K562 (cell line): ENCODE data around the gene FAM32A. TPM values are rescaled to one million over a fixed set of nuclear protein-coding genes. Genes with fewer than 3 reads are reported as not detected.

Source experiments
- CREB5 ChIP-seq: fragments of 250-450 bp; sonication (Bioruptor Pico); IDR thresholded peaks from 2 replicates; pipeline ENCODE4 v1.5.0; 2020; ENCODE audit warnings: mild to moderate bottlenecking
- CREM ChIP-seq: IDR thresholded peaks from 2 replicates; pipeline ENCODE4 v1.6.1; 2014; ENCODE audit warnings: antibody characterized with exemption, low read depth
- CTBP1 ChIP-seq: fragments of 450-650 bp; IDR thresholded peaks from 2 replicates; pipeline ENCODE4 v1.6.1; 2016; ENCODE audit warnings: borderline replicate concordance
- E2F6 ChIP-seq, 2 experiments: IDR thresholded peaks; 2 replicates each; pipeline ENCODE4 v1.6.1; 2011; ENCODE audit warnings: borderline replicate concordance in 1 of 2, control low read depth in 1 of 2, low read depth in 1 of 2, low read length in 1 of 2, mild to moderate bottlenecking in 1 of 2, mixed read lengths in 1 of 2, moderate library complexity in 1 of 2; ENCODE audit not compliant: insufficient read depth in 1 of 2, insufficient read length in 1 of 2, poor library complexity in 1 of 2, severe bottlenecking in 1 of 2; ENCODE audit errors: extremely low read depth in 1 of 2
- NR2C2 ChIP-seq, 2 experiments: fragments of 200-800 bp in 1 of 2; sonication (Bioruptor generic) in 1 of 2; sonication (generic) in 1 of 2; formaldehyde crosslinking in 1 of 2; IDR thresholded peaks; 2 replicates each; pipeline versions ENCODE4 v1.6.1 to v1.8.0; 2016 to 2022; ENCODE audit warnings: mild to moderate bottlenecking in 1 of 2, missing compliant biosample characterization in 1 of 2, missing genetic modification characterization in 1 of 2, missing genetic modification reagents in 1 of 2
- RBFOX2 ChIP-seq: fragments of 200-400 bp; formaldehyde crosslinking; IDR thresholded peaks from 2 replicates; pipeline ENCODE4 v1.6.1; 2017; ENCODE audit warnings: low read depth, mild to moderate bottlenecking, low read length, moderate library complexity
- RBM15 ChIP-seq: fragments of 200-400 bp; formaldehyde crosslinking; IDR thresholded peaks from 2 replicates; pipeline ENCODE4 v1.6.1; 2018; ENCODE audit warnings: mild to moderate bottlenecking, low read length, moderate library complexity; ENCODE audit not compliant: insufficient read depth
- REST ChIP-seq, 2 experiments: fragments of 450-650 bp; formaldehyde crosslinking in 1 of 2; IDR thresholded peaks; 2 replicates each; pipeline versions ENCODE4 v1.4.0 to v1.6.1; 2014 to 2020; ENCODE audit warnings: mild to moderate bottlenecking in 2 of 2, borderline replicate concordance in 1 of 2, low read depth in 1 of 2
- TEAD1 ChIP-seq, 2 experiments: fragments of 450-650 bp in 1 of 2; sonication (generic) in 1 of 2; formaldehyde crosslinking; IDR thresholded peaks; 2 replicates each; pipeline versions ENCODE4 v1.4.0 to v1.8.0; 2020 to 2022; ENCODE audit warnings: mild to moderate bottlenecking in 2 of 2, missing genetic modification reagents in 1 of 2
- polyA plus RNA-seq, 8 experiments: library from polyadenylated mRNA; depleted of rRNA in 4 of 8; stranded (reverse) in 5 of 8; unstranded in 3 of 8; fragments of >200 nt; fragmentation: Nextera tagmentation in 2 of 8; fragmentation: Illumina TruSeq in 1 of 8; extraction: Ambion mirVana in 2 of 8; extraction: Trizol in 1 of 8; gene quantifications; 2 replicates each; pipeline versions ENCODE4 v1.2.1 to v1.2.3, GENCODE V29; 2011 to 2014; ENCODE audit warnings: inconsistent platforms in 1 of 8, missing spikeins in 1 of 8
- total RNA-seq, 7 experiments: library from RNA; depleted of rRNA in 6 of 7; stranded (reverse); fragments of >200 nt in 6 of 7; fragmentation: Illumina TruSeq in 2 of 7; extraction: Trizol in 2 of 7; gene quantifications; 2 replicates each; pipeline versions ENCODE4 v1.2.1 to v1.2.3, GENCODE V29; 2011 to 2021; ENCODE audit warnings: low replicate concordance in 1 of 7

Gene FAM32A
- total and polyA plus RNA-seq, 9 of the 15 experiments (the other 6 are each of a cell fraction or from before 2014, with no cell fraction given) = 30.7 to 96.7 (median 73.7) TPM

- TF ChIP-seq CREB5 (CRISPR knock-in tag) (no peak), RBM15 (no peak), CTBP1 (peak; percentile 23; the same call in 1 of the 2 replicates), E2F6 (IDR thresholded peaks at IDR 0.05; ENCODE audit: borderline replicate concordance in 1 of 2, extremely low read depth in 1 of 2, insufficient read depth in 1 of 2, insufficient read length in 1 of 2, low read depth in 1 of 2, low read length in 1 of 2, poor library complexity in 1 of 2, severe bottlenecking in 1 of 2) (peak in 1 of 2 experiments; percentile 20), REST (IDR thresholded peaks at IDR 0.05; ENCODE audit: borderline replicate concordance) (peak; percentile 9; the same call in 1 of the 2 replicates), REST (CRISPR knock-in tag; IDR thresholded peaks at IDR 0.05; ENCODE audit: low read depth) (no peak), NR2C2 (CRISPR knock-in tag; IDR thresholded peaks at IDR 0.05) (no peak), NR2C2 (tag; IDR thresholded peaks at IDR 0.05) (no peak; the same call in 1 of the 2 replicates), CREM (0 out of 2 replicates have a peak, but pooled peaks have one; percentile 34), TEAD1 (CRISPR knock-in tag; IDR thresholded peaks at IDR 0.05) (0 out of 4 replicates have a peak, but pooled peaks of 1 of the 2 experiments have one; percentile 29), RBFOX2 (peak; percentile 40)
Measured at GRCh38 chr19:16185768-16186123, 536 bp downstream of the FAM32A start (continued).
